SK-N-MC (cell line): ENCODE data around the gene CLCN2.

Source experiments
- EZH2 ChIP-seq: fragments of 200-600 bp; sonication (generic); IDR thresholded peaks from one replicate; pipeline ENCODE4 v1.6.1; 2017; ENCODE audit warnings: antibody characterized with exemption
- POLR2AphosphoS5 ChIP-seq: IDR thresholded peaks from 2 replicates; pipeline ENCODE4 v1.6.1; 2012; ENCODE audit warnings: mild to moderate bottlenecking, low read depth, low read length, borderline replicate concordance

DNA sequence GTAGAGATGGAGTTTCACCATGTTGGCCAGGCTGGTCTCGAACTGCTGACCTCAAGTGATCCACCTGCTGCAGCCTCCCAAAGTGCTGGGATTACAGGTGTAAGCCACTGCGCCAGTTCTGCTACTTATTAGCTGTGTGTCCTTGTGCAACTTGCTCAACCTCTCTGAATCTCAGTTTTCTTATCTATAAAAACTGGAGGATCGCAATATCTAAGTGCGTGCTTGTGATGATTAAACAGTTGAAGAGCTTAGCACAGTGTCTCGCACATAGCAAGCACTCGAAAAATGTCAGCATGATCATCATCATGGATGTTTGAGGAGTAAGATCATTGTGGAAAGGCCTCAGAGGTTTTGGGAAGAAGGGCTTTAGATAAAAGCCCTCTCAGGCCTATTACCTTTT is 10.8 kb downstream of the CLCN2 start:
- TF ChIP-seq POLR2AphosphoS5 = no peak
- no peak for TF ChIP-seq EZH2
